GM06990 (cell line): Measurements from ENCODE around the gene ZMYND10.
A peak's percentile ranks its signal among the peaks of the same experiment; 100 is the strongest.

ENCODE experiments used
- DNase-seq: peaks from one replicate; pipeline ENCODE4 v3.0.0-alpha.2; 2011; ENCODE audit not compliant: insufficient read length; ENCODE audit errors: extremely low read depth
- H3K27me3 ChIP-seq: replicated peaks from 2 replicates; pipeline ENCODE4 v1.6.0; 2011; ENCODE audit warnings: low read length; ENCODE audit not compliant: control insufficient read depth, insufficient read depth
- H3K36me3 ChIP-seq: 2 replicates; pipeline ENCODE4 v1.5.1; 2011; ENCODE audit warnings: low read length; ENCODE audit not compliant: control insufficient read depth, insufficient read depth
- H3K4me3 ChIP-seq: replicated peaks from 2 replicates; pipeline ENCODE4 v1.5.1; 2011; ENCODE audit warnings: low read depth, mild to moderate bottlenecking, control low read depth, low read length
- CTCF ChIP-seq: IDR thresholded peaks from 2 replicates; pipeline ENCODE4 v1.5.1; 2011; ENCODE audit warnings: low read length, control low read depth, mild to moderate bottlenecking, inconsistent platforms; ENCODE audit not compliant: insufficient read depth, poor library complexity, severe bottlenecking

The ZMYND10 gene

GRCh38 chr3:50293079-50293801 is 52.3 kb downstream of the ZMYND10 start:
- TF ChIP-seq CTCF: no peak

DNA sequence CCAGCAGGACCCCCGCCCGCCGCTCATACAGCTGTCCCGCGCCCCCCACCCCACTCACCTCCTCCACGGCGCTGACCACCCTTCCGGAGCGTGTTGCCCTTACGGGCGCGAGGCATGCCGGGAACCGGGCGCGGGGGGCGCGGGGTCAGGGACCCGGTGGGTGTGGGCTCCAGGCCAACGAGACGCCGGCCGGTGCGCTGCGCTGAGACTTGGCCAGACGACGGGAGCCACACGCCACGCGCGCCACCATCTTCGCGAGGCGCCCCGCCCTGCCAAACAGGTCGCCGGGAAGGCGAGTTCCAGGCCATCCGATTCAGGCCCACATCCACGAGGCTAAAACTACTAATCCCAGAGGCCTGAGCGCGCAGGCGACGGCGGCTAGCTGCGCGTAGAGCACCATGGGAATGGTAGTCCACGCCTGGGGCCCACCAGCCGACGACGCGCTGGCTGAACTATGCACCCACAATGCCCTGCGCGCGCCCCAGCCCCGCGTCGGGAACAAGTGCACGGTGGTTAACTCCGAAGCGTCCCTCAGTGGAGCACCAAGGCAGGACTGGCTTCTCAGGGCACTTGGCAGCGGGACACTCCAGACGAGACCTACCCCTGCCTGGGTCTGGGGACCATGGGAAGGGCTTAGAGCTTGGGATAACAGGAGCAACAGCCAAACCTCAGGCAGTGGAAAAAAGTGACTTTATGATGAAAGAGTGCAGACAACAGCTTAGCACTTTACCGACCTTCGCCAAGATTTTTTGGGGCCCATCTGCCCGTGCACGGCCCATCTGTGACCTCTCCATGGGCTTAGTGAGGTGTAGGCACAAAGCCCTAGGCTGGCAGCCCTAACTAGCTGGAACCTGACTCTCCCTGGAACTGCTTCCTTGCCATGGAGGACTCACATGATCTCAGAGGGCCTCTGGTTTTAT is 53.1 kb downstream of the ZMYND10 start, which contains the start of gene IFRD2:
Gene IFRD2, minus strand, starts transcription at position 271 of the 920 bp plus-strand sequence. Its CDS starts 155 bp downstream, at position 116.
- DNase-seq: peak; percentile 97
- peak within 1 kb of the TSS; percentile 95 for H3K4me3 ChIP-seq
- H3K27me3 ChIP-seq: no peaks in the 10 kb centered on the region
- no peak for TF ChIP-seq CTCF
- H3K36me3 ChIP-seq: peaks cover 22% of the 10 kb centered on the region

More at GRCh38 chr3:50293079-50293801, 52.3 kb downstream of the ZMYND10 start:
- DNase-seq: no peak
- H3K4me3 ChIP-seq: peak overlapping the region; percentile 64
- peaks cover 20% of the 10 kb centered on the region for H3K36me3 ChIP-seq
- no peaks in the 10 kb centered on the region for H3K27me3 ChIP-seq
